ENCODE measurements around the gene PACS1.

DNA sequence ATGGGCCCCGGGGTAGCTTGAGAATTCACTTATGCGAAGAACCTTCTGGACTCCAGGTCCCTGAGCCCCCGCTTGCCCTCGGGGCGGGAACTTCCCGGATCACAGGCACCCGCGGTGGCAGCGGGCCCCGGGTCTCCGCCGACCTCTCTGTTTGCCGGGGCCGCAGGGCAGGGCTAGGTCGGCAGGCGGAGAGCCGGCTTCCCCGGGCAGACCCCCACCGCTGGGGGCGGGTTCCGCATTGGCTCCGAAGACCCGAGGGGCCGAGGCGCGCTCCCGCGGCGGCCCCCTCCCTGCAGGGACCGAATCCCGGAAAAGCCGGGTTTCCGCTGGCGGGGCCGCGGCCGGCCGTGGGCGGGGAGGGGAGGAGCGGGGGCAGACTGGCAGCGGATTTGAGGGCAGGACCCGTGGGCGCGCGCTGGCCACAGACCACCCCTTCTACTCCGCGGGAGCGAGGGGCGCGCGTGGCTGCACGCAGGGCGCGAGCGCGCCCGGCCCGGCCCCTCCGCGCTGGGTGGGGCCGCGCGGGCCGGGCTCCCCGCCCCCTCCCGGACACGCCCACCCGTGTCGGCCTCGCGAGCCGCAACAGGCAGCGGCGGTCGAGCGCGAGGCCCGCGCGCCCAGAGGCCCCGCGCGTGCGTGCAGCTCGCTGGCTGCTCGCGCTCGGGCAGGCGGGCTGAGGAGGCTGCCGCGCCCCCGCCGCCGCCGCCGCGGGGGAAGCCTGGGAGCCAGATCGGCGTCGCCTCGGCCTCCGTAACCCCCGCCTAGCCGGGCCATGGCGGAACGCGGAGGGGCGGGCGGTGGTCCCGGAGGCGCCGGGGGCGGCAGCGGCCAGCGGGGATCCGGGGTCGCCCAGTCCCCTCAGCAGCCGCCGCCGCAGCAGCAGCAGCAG lies at the start of gene PACS1:
- TF ChIP-seq, protein P1, sequence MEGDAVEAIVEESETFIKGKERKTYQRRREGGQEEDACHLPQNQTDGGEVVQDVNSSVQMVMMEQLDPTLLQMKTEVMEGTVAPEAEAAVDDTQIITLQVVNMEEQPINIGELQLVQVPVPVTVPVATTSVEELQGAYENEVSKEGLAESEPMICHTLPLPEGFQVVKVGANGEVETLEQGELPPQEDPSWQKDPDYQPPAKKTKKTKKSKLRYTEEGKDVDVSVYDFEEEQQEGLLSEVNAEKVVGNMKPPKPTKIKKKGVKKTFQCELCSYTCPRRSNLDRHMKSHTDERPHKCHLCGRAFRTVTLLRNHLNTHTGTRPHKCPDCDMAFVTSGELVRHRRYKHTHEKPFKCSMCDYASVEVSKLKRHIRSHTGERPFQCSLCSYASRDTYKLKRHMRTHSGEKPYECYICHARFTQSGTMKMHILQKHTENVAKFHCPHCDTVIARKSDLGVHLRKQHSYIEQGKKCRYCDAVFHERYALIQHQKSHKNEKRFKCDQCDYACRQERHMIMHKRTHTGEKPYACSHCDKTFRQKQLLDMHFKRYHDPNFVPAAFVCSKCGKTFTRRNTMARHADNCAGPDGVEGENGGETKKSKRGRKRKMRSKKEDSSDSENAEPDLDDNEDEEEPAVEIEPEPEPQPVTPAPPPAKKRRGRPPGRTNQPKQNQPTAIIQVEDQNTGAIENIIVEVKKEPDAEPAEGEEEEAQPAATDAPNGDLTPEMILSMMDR (IDR thresholded peaks at IDR 0.05; ENCODE audit: low read depth, low read length, poor library complexity, severe bottlenecking): no peak
- TF ChIP-seq EZH2phosphoT487 (IDR thresholded peaks at IDR 0.05; ENCODE audit: borderline replicate concordance, low read length): no peak
